ENCODE results near the gene ADGRG2. TPM values are rescaled to one million over a fixed set of nuclear protein-coding genes. Genes with fewer than 3 reads are reported as not detected.
A peak's percentile ranks its signal among the peaks of the same experiment; 100 is the strongest.

The ADGRG2 gene
- total and polyA plus RNA-seq, 8 donors, result 0.30 to 2.6 (median 0.69) TPM

- peaks cover 0 to 4% (median 0%) of the 10 kb centered on the region in 4 donors for H3K27me3 ChIP-seq
- ATAC-seq, result no peak
- DNase-seq, result no peak
- no peak for FAIRE-seq
- no peaks in the 10 kb centered on the region for H3K9me3 ChIP-seq
- no peak overlapping the region for H3K4me3 ChIP-seq
- TF ChIP-seq CTCF (IDR thresholded peaks at IDR 0.05), result no peak
- H3K4me1 ChIP-seq, result no peaks in the 10 kb centered on the region
- no peak overlapping the region for H3K27ac ChIP-seq
- WGBS, 2 donors, result 36 to 55% methylated on average over 6 of the region's 6 CpGs
- intact Hi-C loops (cut with DNase I), result no loop called here
- H3K36me3 ChIP-seq, result no peaks in the 10 kb centered on the region
Measured at GRCh38 chrX:19107035-19107434, 15.2 kb downstream of the ADGRG2 start.

- FAIRE-seq, result no peak
- Histone ChIP-seq H3K4me1 (no peaks in the 10 kb centered on the region), H3K36me3 (no peaks in the 10 kb centered on the region), H3K9me3 (no peaks in the 10 kb centered on the region), H3K4me3 (no peak overlapping the region), H3K27ac (no peak overlapping the region), H3K27me3 (no peaks in the 10 kb centered on the region)
- intact Hi-C loops (cut with DNase I), result no loop called here
- DNase-seq, result no peak
- ATAC-seq, result no peak
- TF ChIP-seq CTCF (IDR thresholded peaks at IDR 0.05), result no peak
- WGBS, 2 donors, result 83 to 92% methylated on average over 9 of the region's 9 CpGs
Measured at GRCh38 chrX:19100586-19100985, 21.7 kb downstream of the ADGRG2 start.

- no peak for ATAC-seq
- intact Hi-C loops (cut with DNase I), result no loop called here
- DNase-seq, result no peak
- H3K4me3 ChIP-seq, result no peak overlapping the region
- WGBS, 2 donors, result 57 to 58% methylated on average over 12 of the region's 12 CpGs
- no peak for TF ChIP-seq CTCF (IDR thresholded peaks at IDR 0.05)
- FAIRE-seq, result no peak
- H3K36me3 ChIP-seq, result no peaks in the 10 kb centered on the region
- H3K9me3 ChIP-seq, result no peaks in the 10 kb centered on the region
- no peaks in the 10 kb centered on the region for H3K4me1 ChIP-seq
- H3K27ac ChIP-seq, result no peak overlapping the region
- no peaks in the 10 kb centered on the region for H3K27me3 ChIP-seq
Measured at GRCh38 chrX:19097553-19098283, 24.6 kb downstream of the ADGRG2 start.

- no peak overlapping the region for H3K4me3 ChIP-seq
- no peak for TF ChIP-seq CTCF (IDR thresholded peaks at IDR 0.05)
- FAIRE-seq, result peak; percentile 78
- no peak for ATAC-seq
- 71 to 88% methylated on average over 2 of the region's 2 CpGs for WGBS, 2 donors
- no peaks in the 10 kb centered on the region for H3K4me1 ChIP-seq
- no peaks in the 10 kb centered on the region for H3K36me3 ChIP-seq
- H3K27me3 ChIP-seq, result no peaks in the 10 kb centered on the region
- no peaks in the 10 kb centered on the region for H3K9me3 ChIP-seq
- H3K27ac ChIP-seq, result no peak overlapping the region
- intact Hi-C loops (cut with DNase I), result no loop called here
- no peak for DNase-seq
Measured at GRCh38 chrX:19096586-19096985, 25.7 kb downstream of the ADGRG2 start.

- no peak for ATAC-seq
- DNase-seq, result no peak
- Histone ChIP-seq H3K9me3 (no peaks in the 10 kb centered on the region), H3K27ac (no peak overlapping the region), H3K36me3 (no peaks in the 10 kb centered on the region), H3K4me1 (no peaks in the 10 kb centered on the region), H3K4me3 (no peak overlapping the region), H3K27me3 (no peaks in the 10 kb centered on the region)
- no peak for TF ChIP-seq CTCF (IDR thresholded peaks at IDR 0.05)
- 76 to 79% methylated on average over 12 of the region's 12 CpGs for WGBS, 2 donors
- intact Hi-C loops (cut with DNase I), result no loop called here
- no peak for FAIRE-seq
Measured at GRCh38 chrX:19094654-19095053, 27.6 kb downstream of the ADGRG2 start.
